ENCODE results near the gene MYH9. TPM values are rescaled to one million over a fixed set of nuclear protein-coding genes. Genes with fewer than 3 reads are reported as not detected.

Gene MYH9
- total RNA-seq, 2 experiments from 2014 or later, result 901 to 925 TPM

GRCh38 chr22:36280379-36280778 lies 107.4 kb downstream of the MYH9 start:
- Histone ChIP-seq H3K27me3 (ENCODE audit: control insufficient read depth in 1 of 2, insufficient read depth in 2 of 2, low read length in 2 of 2) (no peaks in the 10 kb centered on the region), H3K9me3 (ENCODE audit: control insufficient read depth in 1 of 2, insufficient read depth in 1 of 2, low read length in 2 of 2) (no peaks in the 10 kb centered on the region), H3K4me3 (ENCODE audit: low read length) (no peak overlapping the region), H3K4me1 (ENCODE audit: insufficient read depth, low read length) (peaks cover 13% of the 10 kb centered on the region), H3K36me3 (ENCODE audit: insufficient read depth, low read length) (peaks cover 50% of the 10 kb centered on the region), H3K27ac (ENCODE audit: low read depth in 1 of 2, low read length in 2 of 2) (no peak overlapping the region)
- POLR2A ChIA-PET, result interaction anchor here (0.6 to 1.3 kb wide), 2 partner anchors 32 to 925 kb away, joined by 3 to 4 read pairs; no protein-coding TSS in a partner anchor
- DNase-seq (peak in 2 of 14 experiments; percentile 4 to 33), ATAC-seq (ENCODE audit: poor library complexity) (no peak)
- Mint-ChIP-seq H3K27me3 (no peaks in the 10 kb centered on the region), H3K27ac (peak overlapping the region; percentile 30), H3K9me3 (no peaks in the 10 kb centered on the region), H3K4me3 (no peak overlapping the region), H3K36me3 (ENCODE audit: low read depth) (peaks cover 59% of the 10 kb centered on the region), H3K4me1 (ENCODE audit: low read depth) (peaks cover 17% of the 10 kb centered on the region)
- CTCF ChIA-PET, result interaction anchor here (0.7 to 1.0 kb wide), 2 partner anchors 20 to 21 kb away, joined by 3 read pairs; no protein-coding TSS in a partner anchor
- intact Hi-C loops (cut with DNase I, micrococcal nuclease), result no loop called here
- TF ChIP-seq CTCF (IDR thresholded peaks at IDR 0.05), result no peak

GRCh38 chr22:36279219-36279666 lies 108.5 kb downstream of the MYH9 start:
- no peak for TF ChIP-seq CTCF (IDR thresholded peaks at IDR 0.05)
- CTCF ChIA-PET, result interaction anchor here (1.7 kb wide), 1 partner anchor 191 kb away, joined by 5 read pairs; no protein-coding TSS in a partner anchor

GRCh38 chr22:36277482-36278291 lies 110.1 kb downstream of the MYH9 start:
- Histone ChIP-seq H3K4me1 (ENCODE audit: insufficient read depth, low read length) (peaks cover 11% of the 10 kb centered on the region), H3K9me3 (ENCODE audit: control insufficient read depth in 1 of 2, insufficient read depth in 1 of 2, low read length in 2 of 2) (no peaks in the 10 kb centered on the region), H3K4me3 (ENCODE audit: low read length) (no peak overlapping the region), H3K27me3 (ENCODE audit: control insufficient read depth in 1 of 2, insufficient read depth in 2 of 2, low read length in 2 of 2) (no peaks in the 10 kb centered on the region), H3K36me3 (ENCODE audit: insufficient read depth, low read length) (peaks cover 25% of the 10 kb centered on the region), H3K27ac (ENCODE audit: low read depth in 1 of 2, low read length in 2 of 2) (peak overlapping the region in 1 of 2 donors; percentile 23)
- TF ChIP-seq CTCF (IDR thresholded peaks at IDR 0.05), result peak; percentile 72
- H3K27ac Mint-ChIP-seq, result peak overlapping the region; percentile 64
- no peak overlapping the region for H3K4me3 Mint-ChIP-seq
- POLR2A ChIA-PET, result interaction anchor here (0.7 to 2.0 kb wide), 8 partner anchors 8 to 204 kb away, joined by 3 to 10 read pairs (median 4); partner anchors contain the start of genes APOL1, APOL2, APOL3 and TXN2
- H3K9me3 Mint-ChIP-seq, result no peaks in the 10 kb centered on the region
- intact Hi-C loops (cut with DNase I, micrococcal nuclease), result loop anchor here (1.0 to 10.0 kb wide), 3 partner anchors 40 to 83 kb away; partner anchors contain the start of gene APOL2 (in 1 of the 2)
- H3K36me3 Mint-ChIP-seq (ENCODE audit: low read depth), result peaks cover 36% of the 10 kb centered on the region
- H3K4me1 Mint-ChIP-seq (ENCODE audit: low read depth), result peaks cover 17% of the 10 kb centered on the region
- ATAC-seq (ENCODE audit: poor library complexity), result peak; percentile 82
- CTCF ChIA-PET, result interaction anchor here (0.5 to 2.3 kb wide), 14 partner anchors 9 to 229 kb away, joined by 3 to 22 read pairs (median 4); partner anchors contain the start of genes APOL2 and FOXRED2
- peak; percentile 45 to 84 (median 58) for DNase-seq
- H3K27me3 Mint-ChIP-seq, result no peaks in the 10 kb centered on the region

More at GRCh38 chr22:36279219-36279666, 108.5 kb downstream of the MYH9 start:
- peaks cover 17% of the 10 kb centered on the region for H3K4me1 Mint-ChIP-seq (ENCODE audit: low read depth)
- POLR2A ChIA-PET, result interaction anchor here (0.7 kb wide), 1 partner anchor 9 kb away, joined by 3 read pairs; no protein-coding TSS in a partner anchor
- no peaks in the 10 kb centered on the region for H3K9me3 Mint-ChIP-seq
- intact Hi-C loops (cut with DNase I, micrococcal nuclease), result loop anchor here in 1 of 2 experiments (5.0 to 10.0 kb wide), 2 partner anchors 42 to 84 kb away; partner anchors contain the start of gene APOL2
- Histone ChIP-seq H3K4me1 (ENCODE audit: insufficient read depth, low read length) (peaks cover 11% of the 10 kb centered on the region), H3K36me3 (ENCODE audit: insufficient read depth, low read length) (peaks cover 39% of the 10 kb centered on the region), H3K27ac (ENCODE audit: low read depth in 1 of 2, low read length in 2 of 2) (no peak overlapping the region), H3K4me3 (ENCODE audit: low read length) (no peak overlapping the region), H3K27me3 (ENCODE audit: control insufficient read depth in 1 of 2, insufficient read depth in 2 of 2, low read length in 2 of 2) (no peaks in the 10 kb centered on the region), H3K9me3 (ENCODE audit: control insufficient read depth in 1 of 2, insufficient read depth in 1 of 2, low read length in 2 of 2) (no peaks in the 10 kb centered on the region)
- H3K27me3 Mint-ChIP-seq, result no peaks in the 10 kb centered on the region
- H3K4me3 Mint-ChIP-seq, result no peak overlapping the region
- peaks cover 52% of the 10 kb centered on the region for H3K36me3 Mint-ChIP-seq (ENCODE audit: low read depth)
- DNase-seq (peak in 1 of 14 experiments; percentile 5), ATAC-seq (ENCODE audit: poor library complexity) (no peak)
- peak overlapping the region; percentile 67 for H3K27ac Mint-ChIP-seq
